GM18870 (cell line): ENCODE results near the gene SFR1.
"Not testable (repeated sequence)": the region's sequence is repeated elsewhere in the genome, so short reads cannot be mapped to it uniquely, and the experiment has no call there.

Experiments
- ATAC-seq: cut with Tn5 transposase; IDR thresholded peaks from one replicate; pipeline ENCODE4 v1.9.1; 2021; ENCODE audit warnings: moderate library complexity; ENCODE audit not compliant: unreplicated experiment

SFR1 gene

GRCh38 chr10:104170610-104171254, 48.8 kb downstream of the SFR1 start:
- no peak for ATAC-seq

- ATAC-seq = not testable (repeated sequence)
These were observed 52.2 kb downstream of the SFR1 start for GRCh38 chr10:104174136-104174535.
